ENCODE data around the gene HTR4.

The HTR4 gene

DNA sequence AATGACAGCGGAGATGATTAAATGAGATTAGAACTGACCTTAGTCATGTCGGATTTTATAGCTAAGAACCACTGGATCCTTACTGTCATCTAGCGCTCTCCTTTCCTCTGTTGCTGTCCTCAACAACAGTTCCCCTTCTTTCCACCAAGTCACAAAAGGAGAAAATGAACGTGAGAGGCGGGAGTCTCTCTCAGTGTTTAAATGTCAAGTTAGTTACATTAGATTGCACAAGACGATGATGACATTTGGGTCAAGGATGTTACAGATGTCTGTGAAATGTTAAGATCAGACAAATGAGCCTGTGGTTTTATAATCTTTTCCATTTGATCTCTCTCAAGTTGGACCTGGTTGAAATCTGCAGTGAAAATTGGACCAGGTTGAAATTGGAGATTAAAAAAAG is 217.1 kb downstream of the HTR4 start:
- Histone ChIP-seq H3K9ac (ENCODE audit: insufficient read length, low read depth) (no peak overlapping the region), H3K27me3 (ENCODE audit: insufficient read depth, insufficient read length) (no peaks in the 10 kb centered on the region), H3K9me3 (ENCODE audit: insufficient read depth, low read length) (no peaks in the 10 kb centered on the region), H3K4me1 (ENCODE audit: insufficient read depth, insufficient read length) (no peaks in the 10 kb centered on the region), H3K4me3 (ENCODE audit: insufficient read length, low read depth) (no peak overlapping the region), H3K36me3 (ENCODE audit: insufficient read depth, insufficient read length, low read length) (peaks cover 73% of the 10 kb centered on the region)
- TF ChIP-seq SUZ12 (IDR thresholded peaks at IDR 0.05; ENCODE audit: extremely low read depth, insufficient read depth, insufficient read length) (no peak), YY1 (IDR thresholded peaks at IDR 0.05; ENCODE audit: insufficient read depth, insufficient read length) (no peak), ZNF274 (IDR thresholded peaks at IDR 0.05; ENCODE audit: low read depth, low read length) (no peak)
- no peak for DNase-seq (ENCODE audit: low read depth, low spot score)

DNA sequence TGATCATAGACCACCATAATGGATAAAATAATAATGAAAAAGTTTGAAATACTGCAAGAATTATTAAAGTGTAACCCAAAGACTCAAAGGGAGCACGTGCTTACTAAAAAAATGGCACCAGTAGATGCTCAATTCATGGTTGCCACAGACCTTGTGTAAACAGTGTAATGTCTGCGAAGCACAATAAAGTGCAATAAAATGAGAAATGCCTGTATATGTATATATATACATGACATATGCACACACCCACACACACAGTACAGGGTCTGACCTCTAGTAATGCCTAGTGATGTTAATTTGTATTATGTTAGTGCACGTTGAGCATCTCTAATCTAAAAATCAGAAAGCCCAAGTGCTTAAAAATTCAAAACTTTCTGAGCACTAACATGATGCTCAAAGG is 218.3 kb downstream of the HTR4 start:
- Histone ChIP-seq H3K27me3 (ENCODE audit: insufficient read depth, insufficient read length) (no peaks in the 10 kb centered on the region), H3K4me1 (ENCODE audit: insufficient read depth, insufficient read length) (no peaks in the 10 kb centered on the region), H3K4me3 (ENCODE audit: insufficient read length, low read depth) (no peak overlapping the region), H3K9me3 (ENCODE audit: insufficient read depth, low read length) (no peaks in the 10 kb centered on the region), H3K36me3 (ENCODE audit: insufficient read depth, insufficient read length, low read length) (peaks cover 66% of the 10 kb centered on the region), H3K9ac (ENCODE audit: insufficient read length, low read depth) (no peak overlapping the region)
- no peak for DNase-seq (ENCODE audit: low read depth, low spot score)
- TF ChIP-seq SUZ12 (IDR thresholded peaks at IDR 0.05; ENCODE audit: extremely low read depth, insufficient read depth, insufficient read length) (no peak), ZNF274 (IDR thresholded peaks at IDR 0.05; ENCODE audit: low read depth, low read length) (no peak), YY1 (IDR thresholded peaks at IDR 0.05; ENCODE audit: insufficient read depth, insufficient read length) (no peak)

DNA sequence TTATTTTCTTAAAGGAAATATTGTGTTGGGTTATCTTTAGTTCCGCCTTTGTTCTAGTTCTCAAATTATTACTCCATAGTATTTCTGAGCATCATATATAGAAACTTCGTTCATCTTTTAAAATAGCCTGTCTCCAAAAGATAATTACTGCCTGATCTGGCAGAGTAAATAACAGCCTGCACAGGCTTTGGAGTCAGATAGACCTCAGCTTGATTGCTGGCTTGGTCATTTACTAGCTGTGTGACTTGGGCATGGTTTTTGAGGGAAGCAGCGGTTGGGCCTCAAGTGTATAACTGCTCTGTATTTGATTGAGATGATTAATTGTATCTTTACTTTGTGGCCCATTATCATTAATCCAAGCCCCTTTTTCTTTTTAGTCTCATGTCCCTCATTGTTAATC is 220.5 kb downstream of the HTR4 start:
- H3K27me3 ChIP-seq (ENCODE audit: insufficient read depth, insufficient read length) = no peaks in the 10 kb centered on the region
- H3K36me3 ChIP-seq (ENCODE audit: insufficient read depth, insufficient read length, low read length) = peaks cover 53% of the 10 kb centered on the region
- H3K4me1 ChIP-seq (ENCODE audit: insufficient read depth, insufficient read length) = no peaks in the 10 kb centered on the region
- no peak for TF ChIP-seq SUZ12 (IDR thresholded peaks at IDR 0.05; ENCODE audit: extremely low read depth, insufficient read depth, insufficient read length)
- H3K4me3 ChIP-seq (ENCODE audit: insufficient read length, low read depth) = no peak overlapping the region
- no peak for DNase-seq (ENCODE audit: low read depth, low spot score)
- no peaks in the 10 kb centered on the region for H3K9me3 ChIP-seq (ENCODE audit: insufficient read depth, low read length)
- no peak overlapping the region for H3K9ac ChIP-seq (ENCODE audit: insufficient read length, low read depth)
